PC-9 (cell line): Measurements from ENCODE around the gene ANKRD11.
A peak's percentile ranks its signal among the peaks of the same experiment; 100 is the strongest.
"Not testable (repeated sequence)": the region's sequence is repeated elsewhere in the genome, so short reads cannot be mapped to it uniquely, and the experiment has no call there.

Source experiments
- EZH2 ChIP-seq: fragments of 200-600 bp; sonication (generic); IDR thresholded peaks from 2 replicates; pipeline ENCODE4 v1.8.0; 2017; ENCODE audit warnings: antibody characterized with exemption, low read depth
- TF ChIP-seq, protein P1 (sequence below): fragments of 200-600 bp; sonication (generic); conservative IDR thresholded peaks from 2 replicates; pipeline ENCODE4 v1.6.1; 2017; ENCODE audit warnings: mixed run types, antibody characterized with exemption, mild to moderate bottlenecking, moderate library complexity

DNA sequence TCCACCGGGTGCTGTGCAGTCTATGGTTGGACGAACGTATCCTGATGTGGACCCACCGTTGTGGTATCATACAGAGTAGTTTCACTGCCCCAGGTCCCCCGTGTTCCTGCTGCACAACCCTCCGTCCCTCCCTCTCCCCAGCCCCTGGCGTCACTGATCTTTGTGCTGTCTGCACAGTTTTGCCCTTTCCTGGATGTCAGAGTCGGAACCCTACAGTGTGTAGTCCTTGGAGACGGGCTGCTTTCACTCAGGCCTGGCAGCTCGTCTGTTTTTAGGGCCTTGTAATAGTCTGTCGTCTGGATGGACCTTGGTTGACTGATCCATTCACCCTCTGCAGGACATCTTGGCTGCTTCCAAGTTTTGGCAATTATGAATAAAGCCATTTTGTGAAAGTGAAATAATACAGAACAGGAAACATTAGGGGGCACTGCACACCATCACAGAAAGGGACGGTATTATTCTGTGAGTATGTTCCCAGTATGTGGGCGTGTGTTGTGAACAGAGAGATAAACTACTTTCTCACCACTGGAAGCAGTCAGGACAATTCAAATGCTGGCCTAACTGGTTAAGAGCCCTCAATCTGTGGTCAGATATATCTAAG is 156.9 kb downstream of the ANKRD11 start:
- TF ChIP-seq, protein P1, sequence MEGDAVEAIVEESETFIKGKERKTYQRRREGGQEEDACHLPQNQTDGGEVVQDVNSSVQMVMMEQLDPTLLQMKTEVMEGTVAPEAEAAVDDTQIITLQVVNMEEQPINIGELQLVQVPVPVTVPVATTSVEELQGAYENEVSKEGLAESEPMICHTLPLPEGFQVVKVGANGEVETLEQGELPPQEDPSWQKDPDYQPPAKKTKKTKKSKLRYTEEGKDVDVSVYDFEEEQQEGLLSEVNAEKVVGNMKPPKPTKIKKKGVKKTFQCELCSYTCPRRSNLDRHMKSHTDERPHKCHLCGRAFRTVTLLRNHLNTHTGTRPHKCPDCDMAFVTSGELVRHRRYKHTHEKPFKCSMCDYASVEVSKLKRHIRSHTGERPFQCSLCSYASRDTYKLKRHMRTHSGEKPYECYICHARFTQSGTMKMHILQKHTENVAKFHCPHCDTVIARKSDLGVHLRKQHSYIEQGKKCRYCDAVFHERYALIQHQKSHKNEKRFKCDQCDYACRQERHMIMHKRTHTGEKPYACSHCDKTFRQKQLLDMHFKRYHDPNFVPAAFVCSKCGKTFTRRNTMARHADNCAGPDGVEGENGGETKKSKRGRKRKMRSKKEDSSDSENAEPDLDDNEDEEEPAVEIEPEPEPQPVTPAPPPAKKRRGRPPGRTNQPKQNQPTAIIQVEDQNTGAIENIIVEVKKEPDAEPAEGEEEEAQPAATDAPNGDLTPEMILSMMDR, result peak; percentile 50; the same call in 1 of the 2 replicates
- TF ChIP-seq EZH2, result not testable (repeated sequence)
